ENCODE results near the gene CALN1. TPM values are rescaled to one million over a fixed set of nuclear protein-coding genes. Genes with fewer than 3 reads are reported as not detected.
"Not testable (repeated sequence)": the region's sequence is repeated elsewhere in the genome, so short reads cannot be mapped to it uniquely, and the experiment has no call there.

CALN1 gene
- total RNA-seq, 1 experiment from 2014 or later = not detected

GRCh38 chr7:71740174-71740560, 672.0 kb downstream of the CALN1 start:
- H3K9me3 ChIP-seq = no peaks in the 10 kb centered on the region
- H3K4me3 ChIP-seq = no peak overlapping the region
- DNase-seq = no peak
- no peaks in the 10 kb centered on the region for H3K27me3 ChIP-seq
- H3K36me3 ChIP-seq = no peaks in the 10 kb centered on the region

- Histone ChIP-seq H3K9me3 (no peaks in the 10 kb centered on the region), H3K4me3 (no peak overlapping the region)
- DNase-seq = no peak
Measured at GRCh38 chr7:71739520-71740173, 672.5 kb downstream of the CALN1 start.

GRCh38 chr7:71737931-71738540, 674.1 kb downstream of the CALN1 start:
- not testable (repeated sequence) for H3K36me3 ChIP-seq, H3K9me3 ChIP-seq, H3K4me3 ChIP-seq, H3K27me3 ChIP-seq, DNase-seq

More at GRCh38 chr7:71739520-71740173, 672.5 kb downstream of the CALN1 start:
- no peaks in the 10 kb centered on the region for H3K36me3 ChIP-seq
- no peaks in the 10 kb centered on the region for H3K27me3 ChIP-seq

DNA sequence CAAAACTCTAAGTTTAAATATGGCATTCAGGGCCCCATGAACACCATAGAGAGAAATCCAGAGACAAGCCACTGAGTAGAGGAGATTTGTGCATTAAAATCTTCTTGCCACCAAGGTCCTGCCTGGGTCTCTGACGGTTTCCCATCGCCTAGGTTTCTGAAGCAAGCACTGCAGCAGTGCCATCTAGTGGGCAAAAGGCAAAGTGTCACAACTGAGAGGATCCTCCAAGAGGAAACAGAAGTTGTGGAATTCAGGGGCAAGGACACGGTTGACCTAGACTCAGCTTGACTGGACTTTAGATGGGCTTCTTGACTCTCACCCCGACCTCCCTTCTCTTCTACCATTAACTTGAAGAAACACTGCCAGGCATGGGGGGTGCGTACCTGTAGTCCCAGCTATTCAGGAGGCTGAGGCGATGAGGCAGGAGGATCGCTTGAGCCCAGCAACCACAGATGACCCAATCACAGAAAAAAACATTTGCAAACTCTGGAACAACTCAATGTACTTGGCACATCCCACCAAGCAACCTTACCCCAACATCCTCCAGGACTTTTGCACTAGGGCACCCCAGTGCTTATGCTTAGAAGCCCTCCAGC, 676.1 kb downstream of the CALN1 start:
- no peaks in the 10 kb centered on the region for H3K27me3 ChIP-seq
- H3K36me3 ChIP-seq = no peaks in the 10 kb centered on the region
- H3K4me3 ChIP-seq = no peak overlapping the region
- DNase-seq = peak; percentile 23
- H3K9me3 ChIP-seq = no peaks in the 10 kb centered on the region

GRCh38 chr7:71733107-71733870, 678.8 kb downstream of the CALN1 start:
- peak; percentile 54 for DNase-seq
- Histone ChIP-seq H3K9me3 (no peaks in the 10 kb centered on the region), H3K27me3 (no peaks in the 10 kb centered on the region), H3K36me3 (no peaks in the 10 kb centered on the region), H3K4me3 (no peak overlapping the region)

DNA sequence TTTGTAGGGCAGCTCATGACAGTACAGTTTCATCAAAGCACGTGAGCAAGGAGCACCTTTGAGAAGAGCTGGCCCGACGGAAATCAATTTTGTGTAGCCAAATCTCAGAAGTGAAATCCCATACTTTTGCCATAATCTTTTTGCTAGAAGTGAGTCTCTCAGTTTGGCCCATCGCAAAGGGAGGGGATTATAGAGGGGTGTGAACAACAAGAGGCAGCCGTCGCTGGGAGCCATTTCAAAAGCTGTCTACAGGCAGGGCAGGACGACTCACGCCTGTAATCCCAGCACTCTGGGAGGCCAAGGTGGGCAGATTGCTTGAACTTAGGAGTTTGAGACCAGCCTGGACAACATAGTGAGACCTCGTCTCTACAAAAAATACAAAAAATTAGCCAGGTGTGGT, 680.4 kb downstream of the CALN1 start:
- no peaks in the 10 kb centered on the region for H3K27me3 ChIP-seq
- no peak overlapping the region for H3K4me3 ChIP-seq
- no peaks in the 10 kb centered on the region for H3K36me3 ChIP-seq
- DNase-seq = no peak
- no peaks in the 10 kb centered on the region for H3K9me3 ChIP-seq

Data from MG63 (cell line).